GM21786 (cell line): Measurements from ENCODE around the gene FITM1.
A peak's percentile ranks its signal among the peaks of the same experiment; 100 is the strongest.

Source experiments
- ATAC-seq: cut with Tn5 transposase; IDR thresholded peaks from one replicate; pipeline ENCODE4 v1.9.1; 2021; ENCODE audit not compliant: unreplicated experiment

The FITM1 gene

GRCh38 chr14:24117179-24117578 is 13.3 kb upstream of the FITM1 start:
- no peak for ATAC-seq

GRCh38 chr14:24119691-24120090 is 10.8 kb upstream of the FITM1 start:
- no peak for ATAC-seq

GRCh38 chr14:24121210-24121609 is 9.2 kb upstream of the FITM1 start:
- ATAC-seq = no peak

DNA sequence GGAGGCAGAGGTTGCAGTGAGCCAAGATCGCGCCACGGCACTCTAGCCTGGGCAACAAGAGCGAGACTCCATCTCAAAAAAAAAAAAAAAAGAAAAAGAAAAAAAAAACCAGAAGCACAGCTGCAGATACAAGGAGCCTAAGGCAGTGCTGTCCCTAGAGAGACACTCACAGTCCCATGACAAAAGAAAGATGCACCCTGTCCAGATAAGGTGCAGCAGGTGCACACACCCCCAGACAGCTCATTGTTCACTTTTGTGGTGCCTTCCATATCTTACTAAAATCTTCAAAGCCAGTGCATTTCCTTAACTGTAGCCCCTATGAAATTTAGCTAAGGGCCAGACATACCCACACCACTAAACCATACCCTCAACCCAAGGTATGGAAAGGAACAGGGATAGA is 8.0 kb upstream of the FITM1 start:
- no peak for ATAC-seq

DNA sequence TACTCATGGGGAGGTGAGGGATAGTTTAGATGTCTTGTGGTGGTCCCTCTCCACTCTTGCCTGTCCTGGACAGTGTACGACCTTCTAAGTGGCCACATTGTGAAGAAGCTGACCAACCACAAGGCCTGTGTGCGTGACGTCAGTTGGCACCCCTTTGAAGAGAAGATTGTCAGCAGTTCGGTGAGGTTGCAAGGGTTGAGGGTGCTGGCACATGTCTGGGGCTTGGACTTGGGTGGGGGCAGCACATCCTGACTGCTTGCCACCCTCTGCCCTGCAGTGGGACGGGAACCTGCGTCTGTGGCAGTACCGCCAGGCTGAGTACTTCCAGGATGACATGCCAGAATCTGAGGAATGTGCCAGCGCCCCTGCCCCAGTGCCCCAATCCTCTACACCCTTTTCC is 7.6 kb upstream of the FITM1 start:
- ATAC-seq = no peak

DNA sequence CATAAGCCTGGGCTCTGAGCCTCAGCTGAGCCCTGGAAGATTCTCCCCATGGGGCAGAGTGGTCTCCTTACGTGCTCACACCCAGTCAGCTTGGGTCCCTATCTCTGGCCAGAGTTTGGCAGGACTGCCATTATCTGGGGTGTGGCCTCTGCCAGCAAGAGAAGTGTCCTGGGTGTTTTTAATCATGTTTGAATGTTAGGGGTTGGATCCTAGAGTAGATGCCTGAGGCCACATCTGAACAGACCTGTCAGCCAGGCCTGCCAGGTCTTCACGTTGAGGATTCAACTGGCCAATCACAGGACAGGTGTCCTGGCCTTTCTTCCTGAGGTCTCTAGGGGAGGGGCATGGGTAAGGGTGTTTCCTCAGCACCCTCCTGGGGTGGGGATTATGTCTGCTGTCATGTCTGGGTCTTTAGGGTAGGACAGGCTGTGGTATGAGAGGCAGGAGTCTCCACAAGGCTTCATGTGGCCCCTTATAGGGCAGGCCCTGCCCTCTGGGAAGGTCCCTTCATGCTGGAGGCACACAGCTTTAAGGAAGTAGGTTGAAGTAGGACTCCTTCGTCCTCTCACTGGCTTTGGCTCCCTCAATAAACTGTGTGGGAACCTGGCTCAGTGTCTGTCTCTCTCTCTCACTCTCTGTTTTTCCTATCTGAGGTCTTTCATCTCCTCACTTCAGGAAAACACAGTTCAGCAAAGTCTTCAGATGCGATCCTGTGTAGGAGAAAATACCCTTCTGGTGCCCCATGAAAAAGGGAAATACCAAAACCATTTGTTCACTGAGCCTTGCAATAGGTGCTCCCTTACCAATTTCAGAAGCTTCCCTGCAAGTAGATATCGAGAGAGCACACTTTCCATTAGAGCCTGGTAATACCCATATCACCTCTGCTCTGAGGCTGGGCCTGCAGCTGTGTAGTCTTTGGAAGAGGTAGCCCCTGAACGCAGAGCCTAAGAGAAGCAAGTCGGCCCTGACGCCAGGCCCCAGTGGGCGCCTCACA is 6.7 kb upstream of the FITM1 start:
- peak; percentile 66 for ATAC-seq

DNA sequence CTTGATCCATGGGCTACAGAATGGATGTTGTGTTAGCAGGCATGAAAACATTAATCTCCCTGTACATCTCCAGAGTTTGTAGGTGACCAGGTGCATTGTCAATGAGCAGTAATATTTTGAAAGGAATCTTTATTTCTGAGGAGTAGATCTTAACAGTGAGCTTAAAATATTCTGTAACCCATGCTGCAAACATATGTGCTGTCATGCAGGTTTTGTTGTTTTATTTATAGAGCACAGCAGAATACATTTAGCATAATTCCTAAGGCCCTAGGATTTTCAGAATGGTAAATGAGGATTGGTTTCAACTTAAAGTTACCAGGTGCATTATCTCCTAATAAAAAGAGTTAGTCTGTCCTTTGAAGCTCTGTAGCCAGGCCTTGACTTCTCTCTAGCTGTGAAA is 3.5 kb upstream of the FITM1 start:
- no peak for ATAC-seq

DNA sequence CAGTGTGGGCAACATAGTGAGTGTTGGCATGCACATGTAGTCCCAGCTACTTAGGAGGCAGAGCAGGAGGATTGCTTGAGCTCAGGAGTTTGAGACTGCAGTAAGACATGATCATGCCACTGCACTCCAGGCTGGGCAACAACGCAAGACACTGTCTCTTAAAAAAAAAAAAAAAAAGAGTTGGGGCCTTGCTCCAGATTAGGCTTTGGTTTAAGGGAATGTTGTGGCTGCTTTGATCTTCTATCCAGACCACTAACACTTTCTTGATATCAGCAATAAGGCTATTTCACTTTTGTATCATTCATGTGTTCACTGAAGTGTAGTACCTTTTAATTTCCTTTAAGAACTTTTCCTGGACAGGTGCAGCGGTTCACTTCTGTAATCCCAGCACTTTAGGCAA is 2.8 kb upstream of the FITM1 start:
- ATAC-seq = no peak

DNA sequence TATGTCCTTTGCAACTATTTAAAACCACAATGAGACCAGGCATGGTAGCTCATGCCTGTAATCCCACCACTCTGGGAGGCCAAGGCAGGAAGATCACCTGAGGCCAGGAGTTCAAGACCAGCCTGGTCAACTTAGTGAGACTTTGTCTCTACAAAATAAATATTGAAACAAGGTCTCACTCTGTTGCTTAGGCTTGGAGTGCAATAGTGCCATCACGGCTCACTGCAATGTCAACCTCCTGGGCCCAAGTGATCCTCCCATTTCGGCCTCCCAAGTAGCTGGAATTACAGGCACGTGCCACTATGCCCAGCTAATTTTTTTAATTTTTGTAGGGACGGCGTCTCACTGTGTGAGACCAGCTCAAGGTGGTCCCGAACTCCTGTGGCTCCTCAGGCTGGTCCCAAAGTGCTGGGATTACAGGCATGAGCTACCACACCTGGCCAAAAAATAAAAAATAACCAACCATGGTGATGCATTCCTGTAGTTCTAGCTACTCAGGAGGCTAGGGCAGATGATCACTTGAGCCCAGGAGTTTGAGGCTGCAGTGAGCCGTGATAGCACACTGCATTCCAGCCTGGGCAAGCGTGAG is 955 bp upstream of the FITM1 start:
- no peak for ATAC-seq

DNA sequence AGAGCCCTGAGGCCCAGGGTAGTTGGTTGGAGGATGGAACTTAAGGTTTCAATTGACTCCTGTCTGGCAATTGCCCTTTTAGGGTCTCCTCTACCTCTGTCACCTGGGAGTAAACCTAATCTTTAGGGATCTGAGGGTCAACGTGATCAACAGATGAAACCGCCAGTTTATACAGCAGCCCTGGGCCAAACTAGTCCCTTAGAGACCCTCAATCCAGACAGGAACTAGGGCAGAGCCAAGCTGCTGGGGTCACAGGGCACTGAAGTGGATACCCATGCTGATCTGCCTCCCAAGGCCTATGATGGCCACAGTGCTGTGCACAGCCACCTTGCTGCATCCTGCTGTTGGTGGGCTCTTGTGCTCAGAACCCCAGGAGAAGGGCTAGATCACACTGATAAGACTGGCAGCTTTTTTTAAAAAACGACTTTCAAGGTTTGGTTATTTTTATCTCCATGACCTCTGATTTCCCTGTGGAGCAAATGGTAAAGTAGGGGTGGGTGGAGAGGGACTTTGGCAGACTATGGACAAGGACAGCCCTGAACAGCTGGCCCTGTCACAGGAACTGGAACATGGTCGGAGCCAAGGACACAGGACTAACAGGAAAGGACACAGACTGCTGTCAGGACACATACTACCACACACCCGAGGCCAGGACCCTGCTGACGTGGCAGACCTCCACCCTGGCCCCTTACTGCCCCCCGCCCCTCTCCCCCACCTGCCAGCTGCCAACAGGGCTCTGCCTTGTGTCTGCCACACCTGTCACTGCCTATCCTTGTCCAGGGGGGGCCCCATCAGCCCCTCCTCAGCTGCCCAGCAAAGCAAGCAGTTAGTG is 474 bp downstream of the FITM1 start:
- no peak for ATAC-seq

GRCh38 chr14:24131549-24131966 is 1.1 kb downstream of the FITM1 start:
- no peak for ATAC-seq

GRCh38 chr14:24132061-24132685 is 1.7 kb downstream of the FITM1 start:
- no peak for ATAC-seq

DNA sequence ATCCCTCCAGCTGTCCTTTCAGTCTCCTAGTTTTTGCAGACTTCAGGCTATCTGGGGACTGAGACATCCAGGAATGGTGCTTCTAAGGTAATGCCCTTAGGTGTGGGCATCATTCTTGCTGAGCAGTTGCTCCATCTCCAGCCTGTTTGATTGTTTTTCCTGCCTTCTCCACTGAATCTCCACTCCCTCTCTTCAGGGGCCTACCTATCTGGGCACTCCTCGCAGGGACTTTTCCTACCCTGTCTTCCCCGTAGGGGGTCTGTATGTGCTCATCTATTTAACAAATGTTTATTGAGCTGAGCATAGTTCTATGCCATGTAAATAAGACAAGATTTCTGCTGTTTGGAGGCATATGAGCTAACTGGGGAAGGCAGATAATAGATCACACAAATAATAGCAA is 2.5 kb downstream of the FITM1 start:
- no peak for ATAC-seq

- ATAC-seq = no peak
Measured at GRCh38 chr14:24133735-24134134, 3.3 kb downstream of the FITM1 start.

GRCh38 chr14:24135584-24135833 is 5.0 kb downstream of the FITM1 start:
- ATAC-seq = no peak

GRCh38 chr14:24135834-24136683 is 5.6 kb downstream of the FITM1 start, which contains the start of gene PSME1:
Gene PSME1, plus strand, starts transcription at chr14:24136194. Its CDS starts 69 bp downstream, at chr14:24136263.
- ATAC-seq = peak; percentile 79

- ATAC-seq = no peak
Measured at GRCh38 chr14:24136684-24137528, 6.4 kb downstream of the FITM1 start.

DNA sequence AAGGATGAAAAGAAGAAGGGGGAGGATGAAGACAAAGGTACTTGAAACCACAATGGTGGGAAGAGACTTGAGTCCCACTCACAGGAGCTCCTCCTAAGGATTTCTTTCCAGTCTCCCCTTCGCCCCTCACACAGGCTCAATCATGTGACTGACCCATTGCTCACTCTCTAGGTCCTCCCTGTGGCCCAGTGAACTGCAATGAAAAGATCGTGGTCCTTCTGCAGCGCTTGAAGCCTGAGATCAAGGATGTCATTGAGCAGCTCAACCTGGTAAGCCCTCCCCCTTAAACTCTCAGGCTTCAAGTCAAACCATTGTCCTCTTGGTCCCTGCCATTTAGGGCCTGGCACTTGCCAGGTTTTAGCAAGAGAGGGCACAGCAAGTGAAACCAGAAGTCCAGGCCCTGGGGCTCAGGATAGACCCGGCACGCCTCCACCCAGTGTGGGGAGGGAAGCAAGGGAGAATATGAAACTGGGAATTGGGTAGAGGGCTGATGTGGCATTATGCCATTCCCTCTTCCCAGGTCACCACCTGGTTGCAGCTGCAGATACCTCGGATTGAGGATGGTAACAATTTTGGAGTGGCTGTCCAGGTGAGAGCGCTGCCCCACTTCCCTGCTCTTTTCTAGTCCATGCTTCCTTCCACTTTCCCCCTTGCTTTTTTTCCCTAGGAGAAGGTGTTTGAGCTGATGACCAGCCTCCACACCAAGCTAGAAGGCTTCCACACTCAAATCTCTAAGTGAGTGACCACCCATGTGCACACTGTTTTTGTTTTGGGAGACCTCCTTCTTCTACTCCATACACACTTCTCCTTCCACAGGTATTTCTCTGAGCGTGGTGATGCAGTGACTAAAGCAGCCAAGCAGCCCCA is 7.3 kb downstream of the FITM1 start:
- no peak for ATAC-seq
